HG03575 (cell line): ENCODE data around the gene IRX6.

ENCODE experiments used
- ATAC-seq: cut with Tn5 transposase; IDR thresholded peaks from one replicate; pipeline ENCODE4 v1.9.1; 2021; ENCODE audit not compliant: unreplicated experiment, insufficient number of reproducible peaks, low FRiP score; ENCODE audit errors: extremely low read depth

IRX6 gene

DNA sequence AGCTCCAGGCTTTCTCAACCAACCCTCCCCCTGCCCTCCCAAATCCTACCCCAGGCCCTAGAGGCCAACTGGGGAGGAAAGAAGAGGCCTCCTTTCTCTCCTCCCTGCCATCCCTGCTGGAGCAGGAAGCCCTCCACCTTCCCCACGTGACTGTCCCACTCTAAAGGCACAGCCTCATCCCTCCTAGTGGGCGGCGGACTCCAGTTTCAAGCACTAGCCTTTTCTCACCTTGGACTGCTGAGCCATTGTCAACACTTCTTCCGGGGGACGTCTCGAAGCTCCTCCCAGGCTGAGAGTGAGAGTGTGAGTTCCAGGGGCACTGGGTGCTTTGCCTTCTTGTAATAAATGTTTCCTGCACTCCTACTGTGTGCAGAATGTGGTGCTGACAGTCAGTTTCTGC lies 21.4 kb upstream of the IRX6 start:
- no peak for ATAC-seq

DNA sequence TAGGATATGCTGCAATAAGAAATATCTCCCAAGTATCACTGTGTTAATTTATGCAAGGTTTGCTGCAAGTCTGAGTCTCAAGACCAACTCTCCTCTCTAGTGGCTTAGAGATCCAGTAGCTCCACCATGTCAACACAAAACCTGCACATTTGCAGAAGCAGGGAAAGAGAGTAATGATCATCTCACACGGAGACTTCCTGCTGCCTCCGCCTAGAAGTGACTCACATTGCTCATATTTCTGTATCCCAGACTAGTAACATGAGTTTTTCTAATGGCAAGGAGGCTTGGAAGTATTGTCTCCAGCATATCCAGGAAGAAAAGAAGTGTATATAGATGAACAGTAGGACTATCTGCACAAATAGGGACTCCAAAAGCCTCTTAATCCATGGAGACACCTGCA lies 15.0 kb upstream of the IRX6 start:
- ATAC-seq, result no peak

DNA sequence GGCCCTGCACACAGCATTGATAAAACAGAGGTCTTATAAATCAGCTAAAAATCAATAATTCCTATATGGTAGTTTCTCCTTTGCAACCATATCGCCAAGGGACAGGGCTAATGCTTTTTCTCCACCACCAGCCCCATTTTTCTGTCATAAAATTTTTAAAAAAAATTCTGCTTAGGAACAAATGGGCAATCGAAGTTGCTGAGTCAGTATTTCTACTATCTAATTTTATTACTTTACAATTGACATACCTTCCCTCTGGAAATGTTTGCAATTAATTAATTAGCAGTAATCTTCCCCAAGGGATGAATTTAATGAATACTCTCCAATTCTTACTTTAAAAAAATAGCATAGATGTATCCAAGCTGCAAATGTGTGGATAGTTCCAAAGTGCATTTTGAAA lies 1.7 kb upstream of the IRX6 start:
- ATAC-seq, result no peak

DNA sequence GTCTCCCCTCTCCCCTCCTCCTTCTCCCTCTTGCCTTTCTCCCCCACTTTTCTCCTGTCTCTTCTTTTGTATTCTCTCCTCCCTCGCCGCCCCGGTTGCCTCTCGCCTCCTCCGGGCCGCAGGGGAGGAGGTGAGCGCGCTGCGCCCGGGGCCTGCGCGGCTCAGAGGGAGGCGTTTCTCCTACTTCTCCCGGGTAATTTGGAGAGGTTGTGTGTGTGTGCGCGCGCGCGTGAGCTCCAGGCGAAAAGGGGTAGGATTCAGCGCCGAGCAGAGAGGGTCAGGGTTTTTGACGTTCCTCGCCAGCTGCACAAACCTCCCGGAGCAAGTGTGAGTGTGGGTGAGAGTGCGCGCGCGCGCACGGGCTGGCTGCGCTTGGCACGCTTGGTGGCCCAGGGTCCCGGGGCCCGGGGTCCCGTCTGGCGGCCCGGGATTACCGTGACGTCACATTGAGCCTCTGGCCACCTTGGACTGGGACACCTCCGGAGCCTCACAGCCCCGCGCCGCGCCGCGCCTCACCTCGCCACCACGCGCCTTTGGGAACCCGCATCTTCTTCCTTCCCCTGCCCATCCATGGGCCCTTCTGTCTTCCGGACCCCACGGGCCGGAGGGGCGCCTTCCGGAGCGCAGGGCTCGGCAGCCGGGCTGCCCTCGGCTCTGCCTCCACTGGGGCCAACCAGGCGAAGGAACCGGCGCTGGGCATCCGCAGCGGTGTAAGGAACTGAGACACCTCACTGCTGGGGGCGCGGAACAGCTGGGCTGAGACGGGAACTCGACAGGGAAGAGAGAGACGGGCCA lies 479 bp downstream of the IRX6 start:
- no peak for ATAC-seq

DNA sequence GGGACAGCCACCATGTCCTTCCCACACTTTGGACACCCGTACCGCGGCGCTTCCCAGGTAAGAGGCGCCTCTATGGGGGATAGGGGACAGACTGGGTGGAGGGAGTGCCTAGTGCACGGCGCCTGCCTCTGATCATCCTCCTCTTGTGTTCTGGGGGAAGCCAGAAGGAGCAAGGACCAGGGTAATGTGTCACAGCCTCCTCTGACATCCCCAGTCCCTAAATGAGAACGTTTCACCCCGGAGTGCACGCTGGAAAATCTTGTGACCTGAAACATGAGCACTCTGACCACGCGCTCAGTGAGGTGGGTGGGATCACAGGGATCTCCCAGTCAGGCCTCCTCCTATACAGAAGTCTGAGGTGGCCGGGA lies 1.1 kb downstream of the IRX6 start:
- ATAC-seq, result no peak

DNA sequence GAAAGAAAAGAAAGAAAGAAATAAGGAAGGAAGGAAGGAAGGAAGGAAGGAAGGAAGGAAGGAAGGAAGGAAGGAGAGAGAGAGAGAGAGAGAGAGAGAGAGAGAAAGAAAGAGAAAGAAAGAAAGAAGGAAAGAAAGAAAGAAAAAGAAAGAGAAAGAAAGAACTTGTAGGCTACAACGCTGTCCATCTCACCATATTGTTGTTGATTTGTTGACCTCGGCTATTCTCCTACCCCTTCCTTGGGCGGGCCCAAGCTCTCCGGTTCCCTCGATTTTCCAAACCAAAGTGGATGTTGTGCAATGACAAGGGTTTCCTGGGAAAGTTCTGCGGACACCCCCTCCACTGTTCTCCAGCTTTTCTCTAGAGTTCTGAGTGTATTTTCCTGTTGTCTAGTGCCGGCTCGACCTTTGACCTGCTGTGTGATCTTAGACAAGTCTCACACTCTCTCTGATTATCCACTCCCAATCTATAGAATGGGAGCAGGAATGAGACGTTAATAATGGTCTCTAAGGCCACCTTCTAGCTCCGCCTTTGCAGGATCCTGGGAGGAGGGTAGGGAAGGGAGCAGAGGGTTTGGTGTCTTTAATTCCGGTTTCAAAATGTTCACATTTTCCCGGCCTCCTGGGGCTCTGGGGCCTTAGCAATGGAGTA lies 1.6 kb downstream of the IRX6 start:
- no peak for ATAC-seq

DNA sequence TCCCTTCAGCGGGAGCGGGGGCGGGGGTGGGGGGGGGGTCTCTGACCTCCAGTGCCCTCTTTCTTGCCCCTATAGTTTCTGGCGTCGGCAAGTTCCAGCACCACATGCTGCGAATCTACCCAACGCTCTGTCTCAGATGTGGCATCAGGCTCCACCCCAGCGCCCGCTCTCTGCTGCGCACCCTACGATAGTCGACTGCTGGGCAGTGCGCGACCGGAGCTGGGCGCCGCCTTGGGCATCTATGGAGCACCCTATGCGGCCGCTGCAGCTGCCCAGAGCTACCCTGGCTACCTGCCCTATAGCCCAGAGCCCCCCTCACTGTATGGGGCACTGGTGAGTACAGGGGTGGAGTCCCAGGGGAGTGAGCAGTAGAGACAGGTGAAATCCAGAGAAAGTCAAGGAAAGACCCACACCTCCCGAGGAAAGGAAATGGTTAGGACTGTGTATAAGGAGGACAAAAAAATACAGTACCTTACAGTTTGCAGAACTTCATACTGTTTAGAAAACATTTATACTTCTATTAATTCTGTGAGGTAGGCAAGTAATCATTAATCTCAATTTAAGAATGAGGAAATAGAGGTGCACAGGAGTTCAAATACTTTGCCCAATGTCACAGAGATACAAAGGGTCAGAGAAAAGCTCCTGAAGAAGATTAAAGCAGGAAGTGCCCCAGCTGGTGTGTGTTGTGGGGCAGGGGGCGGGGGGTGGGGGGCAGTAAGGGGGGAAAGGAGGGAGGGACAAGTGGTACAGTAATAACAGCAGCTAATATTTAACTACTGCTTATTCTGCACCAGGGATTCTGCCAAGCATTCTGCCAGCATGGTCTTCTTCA lies 2.5 kb downstream of the IRX6 start:
- ATAC-seq, result no peak

DNA sequence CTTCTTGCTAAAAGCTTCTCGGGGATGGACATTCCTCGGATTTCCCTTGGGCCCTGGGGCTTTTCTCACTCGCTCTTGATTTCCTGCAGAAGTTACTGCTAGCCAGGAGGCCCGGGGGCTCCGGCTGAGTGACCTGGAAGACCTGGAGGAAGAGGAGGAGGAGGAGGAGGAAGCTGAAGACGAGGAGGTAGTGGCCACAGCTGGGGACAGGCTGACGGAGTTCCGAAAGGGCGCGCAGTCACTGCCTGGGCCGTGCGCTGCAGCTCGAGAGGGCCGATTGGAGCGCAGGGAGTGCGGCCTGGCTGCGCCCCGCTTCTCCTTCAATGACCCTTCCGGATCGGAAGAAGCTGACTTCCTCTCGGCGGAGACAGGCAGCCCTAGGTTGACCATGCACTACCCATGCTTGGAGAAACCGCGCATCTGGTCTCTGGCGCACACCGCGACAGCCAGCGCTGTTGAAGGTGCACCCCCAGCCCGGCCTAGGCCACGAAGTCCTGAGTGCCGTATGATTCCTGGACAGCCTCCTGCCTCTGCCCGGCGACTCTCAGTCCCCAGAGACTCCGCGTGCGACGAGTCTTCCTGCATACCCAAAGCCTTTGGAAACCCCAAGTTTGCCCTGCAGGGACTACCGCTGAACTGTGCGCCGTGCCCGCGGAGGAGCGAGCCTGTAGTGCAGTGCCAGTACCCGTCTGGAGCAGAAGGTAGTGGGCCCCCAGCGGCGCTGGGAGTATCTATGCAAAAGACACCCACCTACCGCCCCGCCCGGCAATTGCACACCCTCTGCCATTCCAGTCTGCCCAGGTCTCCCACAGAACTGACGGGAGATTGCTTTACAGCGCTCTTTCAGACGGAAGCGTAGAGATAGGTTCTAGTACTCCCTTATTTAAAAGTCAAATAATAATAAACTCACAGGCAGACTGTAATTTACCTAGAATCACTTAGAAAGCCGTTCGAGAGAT lies 4.9 kb downstream of the IRX6 start:
- ATAC-seq, result no peak

DNA sequence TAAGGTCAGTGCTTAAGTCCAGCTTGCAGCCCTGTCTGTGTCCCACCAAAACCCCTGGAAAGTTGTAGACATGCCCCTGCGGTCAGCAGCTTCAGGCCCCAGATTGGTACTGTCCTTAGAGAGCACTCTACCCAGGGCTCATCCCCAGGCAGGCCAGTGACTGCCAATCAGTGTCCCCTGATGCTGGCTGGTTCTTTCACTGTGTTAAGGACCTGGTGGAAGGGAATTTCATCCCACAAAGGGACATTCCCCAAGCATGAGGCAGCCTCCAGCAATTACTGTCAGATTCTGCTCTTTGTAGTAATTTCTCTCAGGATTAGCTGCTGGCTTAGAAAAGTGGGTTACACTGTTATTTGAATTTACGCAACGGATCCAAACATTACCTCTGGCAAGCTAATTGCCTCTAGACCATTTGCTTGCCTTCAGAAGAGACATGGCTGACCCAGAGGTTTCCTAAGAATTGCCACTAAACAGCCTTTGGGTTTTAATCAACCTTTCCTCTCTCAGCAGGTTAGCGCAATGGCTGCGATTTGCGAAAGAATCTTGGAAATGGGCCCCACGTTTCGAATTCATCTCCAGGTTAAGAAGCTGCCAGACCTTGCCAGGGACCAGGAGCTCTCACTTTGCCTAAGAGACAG lies 5.9 kb downstream of the IRX6 start:
- ATAC-seq, result no peak

DNA sequence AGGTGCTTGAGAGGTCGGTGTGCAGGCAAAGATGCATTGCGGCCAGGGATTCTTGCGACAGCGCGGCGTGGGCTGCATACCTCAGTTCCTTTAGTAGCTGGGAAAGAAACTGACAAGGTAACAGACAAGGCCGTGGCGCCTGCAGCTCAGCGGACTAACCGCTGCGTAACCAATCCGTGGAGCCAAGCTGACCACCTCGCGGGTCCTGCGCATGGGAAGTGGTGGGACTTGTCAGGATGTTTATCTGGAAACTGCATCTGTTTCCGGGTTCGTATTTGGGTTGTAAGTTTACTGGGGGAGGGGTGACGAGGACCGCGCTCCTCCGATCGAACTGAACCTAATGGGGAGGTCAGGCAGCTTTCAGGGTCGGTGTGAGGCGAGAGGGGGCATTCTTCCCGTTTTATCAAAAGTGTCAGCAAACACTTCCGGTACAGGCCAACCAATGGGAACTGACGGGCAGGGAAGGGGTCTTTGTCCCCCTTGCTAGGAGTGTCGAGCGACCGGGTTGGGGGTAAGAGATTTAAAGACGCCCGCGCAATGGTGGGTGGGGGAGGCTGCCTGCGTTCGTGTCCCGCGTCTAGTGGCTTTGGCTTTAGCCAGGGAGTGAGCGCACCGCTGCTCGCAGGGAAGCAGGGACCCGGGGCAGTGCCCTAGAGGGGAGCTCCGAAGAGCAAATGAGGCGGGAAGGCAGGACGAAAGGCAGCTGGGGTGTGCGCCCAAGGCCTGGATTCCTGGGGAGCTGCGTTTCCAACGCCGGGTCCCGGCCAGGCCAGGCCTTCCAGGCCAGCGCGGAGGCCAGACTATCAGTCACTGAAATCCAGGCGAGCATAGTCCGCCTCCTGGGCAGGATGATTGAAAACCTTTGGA lies 7.0 kb downstream of the IRX6 start:
- ATAC-seq, result no peak

DNA sequence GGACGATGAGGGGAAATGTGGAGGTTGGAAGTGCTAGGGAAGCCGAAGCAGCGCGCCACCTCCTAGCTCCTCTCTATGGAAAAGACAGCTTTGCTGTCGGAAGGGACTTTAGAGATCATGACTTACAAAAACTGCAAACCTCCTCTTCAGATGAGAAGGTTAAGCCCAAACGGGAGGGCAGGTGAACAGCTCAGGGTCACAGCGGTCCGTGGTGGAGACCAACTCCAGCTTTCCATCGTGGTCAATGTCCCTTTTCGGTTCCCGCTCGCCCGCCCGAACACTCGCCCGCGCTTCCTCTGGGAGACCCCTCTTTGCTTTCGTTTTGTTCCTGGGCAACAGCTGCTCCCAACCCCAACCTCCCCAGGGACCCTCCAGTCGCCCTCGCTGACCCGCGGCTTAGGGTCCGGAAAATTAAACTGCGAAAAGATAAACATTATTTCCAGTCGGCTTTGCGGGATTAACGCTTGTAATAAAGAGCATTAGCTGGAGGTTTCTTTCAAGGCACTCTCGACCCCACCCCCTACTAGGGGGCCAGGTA lies 7.7 kb downstream of the IRX6 start:
- ATAC-seq, result no peak

DNA sequence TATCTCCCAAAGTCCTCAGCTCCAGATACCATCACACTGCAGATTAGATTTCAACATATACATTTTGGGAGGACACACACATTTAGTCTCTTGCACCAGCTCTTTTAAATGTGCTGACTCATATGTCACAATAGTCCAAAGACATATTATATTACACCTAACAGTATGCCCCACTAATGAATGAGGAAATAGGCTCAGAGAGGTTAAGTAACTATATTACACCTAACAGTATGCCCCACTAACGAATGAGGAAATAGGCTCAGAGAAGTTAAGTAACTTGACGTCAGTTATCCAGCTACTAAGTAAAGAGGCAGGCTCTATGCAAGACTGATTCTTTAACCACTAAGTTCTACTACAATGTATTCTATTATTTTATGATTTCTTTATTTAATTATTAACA lies 9.7 kb downstream of the IRX6 start:
- ATAC-seq, result no peak

DNA sequence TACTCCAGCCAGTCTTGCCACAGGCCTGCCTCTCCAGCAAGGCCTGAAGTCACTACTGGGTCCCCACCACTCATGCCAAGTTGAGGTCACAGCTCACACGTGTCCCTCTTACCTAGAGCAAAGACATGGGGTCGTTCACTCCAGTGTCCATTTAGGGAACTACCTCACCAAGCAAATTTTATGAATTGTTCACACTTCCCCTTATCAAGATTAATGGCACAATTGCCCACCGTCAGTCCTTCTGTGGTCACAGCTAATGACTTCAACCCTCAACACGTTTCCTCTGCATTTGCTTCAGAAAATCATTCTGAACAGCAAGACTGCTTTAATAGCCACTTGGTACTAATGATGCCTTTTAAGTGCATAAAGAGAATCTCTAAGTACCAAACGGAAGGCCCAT lies 14.6 kb downstream of the IRX6 start:
- ATAC-seq, result no peak

DNA sequence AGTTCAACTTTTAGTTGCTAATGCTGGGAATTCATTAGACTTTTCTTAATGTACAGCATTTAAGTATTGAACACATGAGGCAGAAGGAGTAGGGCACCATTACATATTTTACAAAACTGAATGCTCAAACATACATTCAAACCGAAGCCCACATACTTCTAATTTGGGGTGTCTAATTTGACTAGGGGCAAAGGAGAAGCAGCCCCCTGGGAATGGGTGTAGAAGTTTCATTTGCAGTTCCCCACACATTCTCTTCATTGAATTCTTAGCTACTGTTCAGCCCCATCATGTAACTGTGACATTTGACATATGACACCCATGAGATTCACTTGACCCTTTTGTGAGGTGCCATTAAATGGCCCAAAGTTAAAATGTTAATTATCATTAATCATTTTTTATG lies 16.4 kb downstream of the IRX6 start:
- ATAC-seq, result no peak

DNA sequence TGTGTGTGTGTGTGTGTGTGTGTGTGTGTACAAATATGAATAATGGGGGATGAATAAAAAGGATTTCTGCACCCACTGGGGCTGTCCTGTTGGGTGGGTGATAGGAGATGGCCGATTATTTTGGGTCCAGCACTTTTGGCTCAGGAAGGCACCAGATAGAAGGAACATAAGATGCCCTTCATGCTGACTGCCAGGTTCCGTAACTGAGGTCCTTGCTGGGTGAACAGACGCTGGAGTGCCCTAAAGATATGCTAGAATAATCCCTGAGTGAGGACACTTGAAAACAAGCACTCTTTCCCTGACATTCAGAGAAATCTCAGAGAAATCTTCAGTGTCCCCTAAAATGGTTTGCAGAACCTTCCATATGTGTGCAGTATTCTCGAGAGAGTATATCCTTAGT lies 17.7 kb downstream of the IRX6 start:
- ATAC-seq, result no peak

DNA sequence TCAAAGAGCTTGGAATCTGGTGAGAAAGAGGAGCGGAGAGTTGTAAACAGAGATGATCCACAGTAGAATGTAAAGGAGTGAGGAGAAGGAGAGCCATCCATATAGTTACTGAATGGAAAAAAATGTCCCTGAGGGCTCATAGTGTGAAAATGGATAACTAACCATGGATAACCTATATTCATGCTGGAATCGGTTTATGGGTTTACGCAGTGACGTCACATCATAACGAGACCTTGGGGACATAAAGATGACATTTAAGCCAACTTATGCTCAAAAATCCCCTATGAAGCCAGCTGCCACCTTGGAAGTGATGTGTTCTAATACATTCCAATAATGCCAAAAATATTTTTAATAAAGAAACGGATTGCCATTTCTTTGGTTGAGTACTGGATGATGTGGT lies 22.5 kb downstream of the IRX6 start:
- ATAC-seq, result no peak

DNA sequence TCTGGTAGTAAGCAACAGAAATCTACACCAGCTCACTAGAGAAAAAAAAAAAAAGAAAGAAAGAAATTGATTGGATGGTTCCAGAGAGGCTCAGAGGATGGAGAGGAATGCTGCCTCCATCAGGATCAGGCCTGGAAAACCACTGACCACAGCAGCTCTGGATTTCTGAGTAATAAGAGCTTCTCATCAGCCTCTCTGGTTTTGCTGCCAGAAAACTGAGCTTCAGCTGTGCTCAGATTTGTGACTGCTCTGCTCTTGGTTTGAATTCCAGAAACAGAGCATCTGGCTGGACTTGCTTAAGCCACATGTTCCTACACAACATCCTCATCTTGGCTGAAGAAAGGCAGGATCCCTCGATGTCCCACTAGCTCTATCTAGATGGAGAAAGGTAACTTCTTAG lies 25.9 kb downstream of the IRX6 start:
- no peak for ATAC-seq
